MM.1S (cell line): ENCODE measurements around the gene XRN1.

Experiments used
- DNase-seq: peaks from one replicate; pipeline ENCODE4 v3.0.0-alpha.2; 2015
- H2AFZ ChIP-seq: fragments of 300-600 bp; sonication (generic); 2 replicates; pipeline ENCODE4 v1.6.0; 2016; ENCODE audit warnings: antibody characterized with exemption, low read length
- H3F3A ChIP-seq: fragments of 300-600 bp; sonication (generic); 2 replicates; pipeline ENCODE4 v1.6.1; 2016; ENCODE audit warnings: mild to moderate bottlenecking, antibody characterized with exemption, low read length, moderate library complexity, mixed read lengths; ENCODE audit not compliant: insufficient read depth
- H3K27ac ChIP-seq: fragments of 300-600 bp; sonication (generic); 2 replicates; pipeline ENCODE4 v1.5.1; 2016; ENCODE audit warnings: mild to moderate bottlenecking, low read length
- H3K27me3 ChIP-seq: fragments of 300-600 bp; sonication (generic); replicated peaks from 2 replicates; pipeline ENCODE4 v1.6.0; 2016; ENCODE audit warnings: low read length; ENCODE audit not compliant: insufficient read depth
- H3K36me3 ChIP-seq: fragments of 300-600 bp; sonication (generic); replicated peaks from 2 replicates; pipeline ENCODE4 v1.6.1; 2016; ENCODE audit warnings: mild to moderate bottlenecking, low read length, mixed read lengths; ENCODE audit not compliant: insufficient read depth
- H3K4me1 ChIP-seq: fragments of 300-600 bp; sonication (generic); 2 replicates; pipeline ENCODE4 v1.6.1; 2016; ENCODE audit warnings: low read length, mixed read lengths
- H3K4me2 ChIP-seq: fragments of 300-600 bp; sonication (generic); 2 replicates; pipeline ENCODE4 v1.6.0; 2016; ENCODE audit warnings: low read depth, low read length
- H3K4me3 ChIP-seq: fragments of 300-600 bp; sonication (generic); 2 replicates; pipeline ENCODE4 v1.5.1; 2016; ENCODE audit warnings: low read length, mixed read lengths
- H3K79me2 ChIP-seq: fragments of 300-600 bp; sonication (generic); 2 replicates; pipeline ENCODE4 v1.6.1; 2016; ENCODE audit warnings: mixed run types, low read length, mixed read lengths
- H3K9ac ChIP-seq: fragments of 300-600 bp; sonication (generic); 2 replicates; pipeline ENCODE4 v1.6.1; 2016; ENCODE audit warnings: low read length, mixed read lengths
- H3K9me2 ChIP-seq: fragments of 300-600 bp; sonication (generic); replicated peaks from 2 replicates; pipeline ENCODE4 v1.6.1; 2016; ENCODE audit warnings: mild to moderate bottlenecking, low read length, mixed read lengths; ENCODE audit not compliant: insufficient read depth
- H3K9me3 ChIP-seq: fragments of 300-600 bp; sonication (generic); replicated peaks from 2 replicates; pipeline ENCODE4 v1.6.1; 2016; ENCODE audit warnings: mild to moderate bottlenecking, low read length, mixed read lengths; ENCODE audit not compliant: insufficient read depth
- H4K20me1 ChIP-seq: fragments of 300-600 bp; sonication (generic); 2 replicates; pipeline ENCODE4 v1.6.1; 2016; ENCODE audit warnings: mild to moderate bottlenecking, low read length, moderate library complexity, mixed read lengths; ENCODE audit not compliant: insufficient read depth
- CTCF ChIP-seq: fragments of 300-600 bp; sonication (generic); IDR thresholded peaks from 2 replicates; pipeline ENCODE4 v1.5.1; 2016; ENCODE audit warnings: antibody characterized with exemption, low read length, mixed read lengths
- EZH2 ChIP-seq: fragments of 300-600 bp; sonication (generic); optimal IDR thresholded peaks from 2 replicates; pipeline ENCODE3; 2017; ENCODE audit warnings: low read depth, mild to moderate bottlenecking, antibody characterized with exemption, low read length, mixed read lengths
- EZH2phosphoT487 ChIP-seq: fragments of 300-600 bp; sonication (generic); IDR thresholded peaks from 2 replicates; pipeline ENCODE4 v1.6.1; 2018; ENCODE audit warnings: antibody characterized with exemption, low read length

Gene XRN1

GRCh38 chr3:142489572-142490323 lies 41.9 kb upstream of the XRN1 start:
- Histone ChIP-seq H3K4me2 (no peak overlapping the region), H3K36me3 (peaks cover 11% of the 10 kb centered on the region; the same call in 1 of the 2 replicates)

GRCh38 chr3:142484912-142485435 lies 37.1 kb upstream of the XRN1 start:
- H3K9me2 ChIP-seq, result no peaks in the 10 kb centered on the region
- H3F3A ChIP-seq, result no peaks in the 10 kb centered on the region
- no peak overlapping the region for H3K27ac ChIP-seq
- no peaks in the 10 kb centered on the region for H3K4me1 ChIP-seq
- no peaks in the 10 kb centered on the region for H3K9me3 ChIP-seq
- TF ChIP-seq EZH2 (no peak), EZH2phosphoT487 (no peak), CTCF (no peak)
- H3K9ac ChIP-seq, result no peak overlapping the region
- H3K4me3 ChIP-seq, result no peak overlapping the region
- H3K27me3 ChIP-seq, result no peaks in the 10 kb centered on the region
- no peaks in the 10 kb centered on the region for H3K79me2 ChIP-seq
- no peak for DNase-seq
- peaks cover 26% of the 10 kb centered on the region for H3K36me3 ChIP-seq
- H3K4me2 ChIP-seq, result no peak overlapping the region
- H4K20me1 ChIP-seq, result no peaks in the 10 kb centered on the region
- no peak overlapping the region for H2AFZ ChIP-seq

More at GRCh38 chr3:142489572-142490323, 41.9 kb upstream of the XRN1 start:
- Histone ChIP-seq H3K4me1 (no peaks in the 10 kb centered on the region), H3K79me2 (no peaks in the 10 kb centered on the region), H3K9ac (no peak overlapping the region), H3K9me2 (no peaks in the 10 kb centered on the region), H3K27me3 (no peaks in the 10 kb centered on the region), H4K20me1 (no peaks in the 10 kb centered on the region), H2AFZ (no peak overlapping the region), H3K27ac (no peak overlapping the region), H3K9me3 (no peaks in the 10 kb centered on the region), H3F3A (no peaks in the 10 kb centered on the region), H3K4me3 (no peak overlapping the region)
- TF ChIP-seq EZH2, result no peak
- no peak for TF ChIP-seq EZH2phosphoT487
- no peak for DNase-seq

GRCh38 chr3:142481196-142481595 lies 33.4 kb upstream of the XRN1 start:
- no peak overlapping the region for H3K4me3 ChIP-seq
- TF ChIP-seq EZH2 (no peak), CTCF (no peak)
- H3K9me2 ChIP-seq, result no peaks in the 10 kb centered on the region
- H3K9me3 ChIP-seq, result no peaks in the 10 kb centered on the region
- no peak overlapping the region for H3K27ac ChIP-seq
- H3K27me3 ChIP-seq, result no peaks in the 10 kb centered on the region
- DNase-seq, result no peak
- peaks cover 21% of the 10 kb centered on the region for H3K36me3 ChIP-seq
- H3F3A ChIP-seq, result no peaks in the 10 kb centered on the region
- no peak overlapping the region for H3K9ac ChIP-seq
- H3K4me2 ChIP-seq, result no peak overlapping the region
- no peaks in the 10 kb centered on the region for H4K20me1 ChIP-seq
- H3K79me2 ChIP-seq, result no peaks in the 10 kb centered on the region
- no peak overlapping the region for H2AFZ ChIP-seq
- H3K4me1 ChIP-seq, result no peaks in the 10 kb centered on the region

- H3K4me3 ChIP-seq, result no peak overlapping the region
- TF ChIP-seq CTCF (no peak), EZH2phosphoT487 (no peak), EZH2 (no peak)
- no peaks in the 10 kb centered on the region for H3K9me2 ChIP-seq
- H3K79me2 ChIP-seq, result no peaks in the 10 kb centered on the region
- no peaks in the 10 kb centered on the region; the same call in 1 of the 2 replicates for H3K36me3 ChIP-seq
- no peak overlapping the region for H2AFZ ChIP-seq
- no peak overlapping the region for H3K27ac ChIP-seq
- H3K4me2 ChIP-seq, result no peak overlapping the region
- no peak for DNase-seq
- H3F3A ChIP-seq, result no peaks in the 10 kb centered on the region
- no peaks in the 10 kb centered on the region for H3K4me1 ChIP-seq
- H3K9ac ChIP-seq, result no peak overlapping the region
- H3K27me3 ChIP-seq, result no peaks in the 10 kb centered on the region
- no peaks in the 10 kb centered on the region for H3K9me3 ChIP-seq
- no peaks in the 10 kb centered on the region for H4K20me1 ChIP-seq
Measured at GRCh38 chr3:142470826-142471225, 23.0 kb upstream of the XRN1 start.
